MM.1S (cell line): ENCODE measurements around the gene NT5C1A.
A peak's percentile ranks its signal among the peaks of the same experiment; 100 is the strongest.

ENCODE experiments used
- DNase-seq: peaks from one replicate; pipeline ENCODE4 v3.0.0-alpha.2; 2015
- H2AFZ ChIP-seq: fragments of 300-600 bp; sonication (generic); 2 replicates; pipeline ENCODE4 v1.6.0; 2016; ENCODE audit warnings: antibody characterized with exemption, low read length
- H3F3A ChIP-seq: fragments of 300-600 bp; sonication (generic); 2 replicates; pipeline ENCODE4 v1.6.1; 2016; ENCODE audit warnings: mild to moderate bottlenecking, antibody characterized with exemption, low read length, moderate library complexity, mixed read lengths; ENCODE audit not compliant: insufficient read depth
- H3K27ac ChIP-seq: fragments of 300-600 bp; sonication (generic); 2 replicates; pipeline ENCODE4 v1.5.1; 2016; ENCODE audit warnings: mild to moderate bottlenecking, low read length
- H3K27me3 ChIP-seq: fragments of 300-600 bp; sonication (generic); replicated peaks from 2 replicates; pipeline ENCODE4 v1.6.0; 2016; ENCODE audit warnings: low read length; ENCODE audit not compliant: insufficient read depth
- H3K36me3 ChIP-seq: fragments of 300-600 bp; sonication (generic); replicated peaks from 2 replicates; pipeline ENCODE4 v1.6.1; 2016; ENCODE audit warnings: mild to moderate bottlenecking, low read length, mixed read lengths; ENCODE audit not compliant: insufficient read depth
- H3K4me1 ChIP-seq: fragments of 300-600 bp; sonication (generic); 2 replicates; pipeline ENCODE4 v1.6.1; 2016; ENCODE audit warnings: low read length, mixed read lengths
- H3K4me2 ChIP-seq: fragments of 300-600 bp; sonication (generic); 2 replicates; pipeline ENCODE4 v1.6.0; 2016; ENCODE audit warnings: low read depth, low read length
- H3K4me3 ChIP-seq: fragments of 300-600 bp; sonication (generic); 2 replicates; pipeline ENCODE4 v1.5.1; 2016; ENCODE audit warnings: low read length, mixed read lengths
- H3K79me2 ChIP-seq: fragments of 300-600 bp; sonication (generic); 2 replicates; pipeline ENCODE4 v1.6.1; 2016; ENCODE audit warnings: mixed run types, low read length, mixed read lengths
- H3K9ac ChIP-seq: fragments of 300-600 bp; sonication (generic); 2 replicates; pipeline ENCODE4 v1.6.1; 2016; ENCODE audit warnings: low read length, mixed read lengths
- H3K9me2 ChIP-seq: fragments of 300-600 bp; sonication (generic); replicated peaks from 2 replicates; pipeline ENCODE4 v1.6.1; 2016; ENCODE audit warnings: mild to moderate bottlenecking, low read length, mixed read lengths; ENCODE audit not compliant: insufficient read depth
- H3K9me3 ChIP-seq: fragments of 300-600 bp; sonication (generic); replicated peaks from 2 replicates; pipeline ENCODE4 v1.6.1; 2016; ENCODE audit warnings: mild to moderate bottlenecking, low read length, mixed read lengths; ENCODE audit not compliant: insufficient read depth
- H4K20me1 ChIP-seq: fragments of 300-600 bp; sonication (generic); 2 replicates; pipeline ENCODE4 v1.6.1; 2016; ENCODE audit warnings: mild to moderate bottlenecking, low read length, moderate library complexity, mixed read lengths; ENCODE audit not compliant: insufficient read depth
- EZH2 ChIP-seq: fragments of 300-600 bp; sonication (generic); optimal IDR thresholded peaks from 2 replicates; pipeline ENCODE3; 2017; ENCODE audit warnings: low read depth, mild to moderate bottlenecking, antibody characterized with exemption, low read length, mixed read lengths
- EZH2phosphoT487 ChIP-seq: fragments of 300-600 bp; sonication (generic); IDR thresholded peaks from 2 replicates; pipeline ENCODE4 v1.6.1; 2018; ENCODE audit warnings: antibody characterized with exemption, low read length
- TF ChIP-seq, protein P1 (sequence below): fragments of 300-600 bp; sonication (generic); IDR thresholded peaks from 2 replicates; pipeline ENCODE4 v1.5.1; 2016; ENCODE audit warnings: antibody characterized with exemption, low read length, mixed read lengths

Gene NT5C1A

DNA sequence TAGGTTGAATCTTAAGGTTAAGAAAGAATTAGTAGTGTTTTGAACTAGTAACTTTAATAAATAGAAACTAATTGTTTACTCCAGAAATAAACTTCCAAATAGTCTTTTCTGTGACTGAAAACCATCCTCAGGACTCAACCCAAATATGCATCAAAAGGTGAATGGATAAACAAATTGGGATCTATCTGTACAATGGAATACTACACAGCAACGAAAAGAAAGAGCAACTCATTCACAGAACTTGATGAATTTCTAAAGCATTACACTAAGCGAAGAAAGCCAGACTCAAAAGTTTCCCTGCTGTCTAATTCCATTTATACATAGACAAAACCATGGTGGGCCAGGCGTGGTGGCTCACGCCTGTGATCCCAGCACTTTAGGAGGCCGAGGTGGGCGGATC is 57.4 kb downstream of the NT5C1A start:
- no peak overlapping the region for H3K27ac ChIP-seq
- H3K9me3 ChIP-seq, result no peaks in the 10 kb centered on the region
- no peaks in the 10 kb centered on the region for H4K20me1 ChIP-seq
- no peaks in the 10 kb centered on the region for H3K9me2 ChIP-seq
- TF ChIP-seq EZH2 (no peak), EZH2phosphoT487 (no peak)
- TF ChIP-seq, protein P1, sequence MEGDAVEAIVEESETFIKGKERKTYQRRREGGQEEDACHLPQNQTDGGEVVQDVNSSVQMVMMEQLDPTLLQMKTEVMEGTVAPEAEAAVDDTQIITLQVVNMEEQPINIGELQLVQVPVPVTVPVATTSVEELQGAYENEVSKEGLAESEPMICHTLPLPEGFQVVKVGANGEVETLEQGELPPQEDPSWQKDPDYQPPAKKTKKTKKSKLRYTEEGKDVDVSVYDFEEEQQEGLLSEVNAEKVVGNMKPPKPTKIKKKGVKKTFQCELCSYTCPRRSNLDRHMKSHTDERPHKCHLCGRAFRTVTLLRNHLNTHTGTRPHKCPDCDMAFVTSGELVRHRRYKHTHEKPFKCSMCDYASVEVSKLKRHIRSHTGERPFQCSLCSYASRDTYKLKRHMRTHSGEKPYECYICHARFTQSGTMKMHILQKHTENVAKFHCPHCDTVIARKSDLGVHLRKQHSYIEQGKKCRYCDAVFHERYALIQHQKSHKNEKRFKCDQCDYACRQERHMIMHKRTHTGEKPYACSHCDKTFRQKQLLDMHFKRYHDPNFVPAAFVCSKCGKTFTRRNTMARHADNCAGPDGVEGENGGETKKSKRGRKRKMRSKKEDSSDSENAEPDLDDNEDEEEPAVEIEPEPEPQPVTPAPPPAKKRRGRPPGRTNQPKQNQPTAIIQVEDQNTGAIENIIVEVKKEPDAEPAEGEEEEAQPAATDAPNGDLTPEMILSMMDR, result no peak
- DNase-seq, result no peak
- no peaks in the 10 kb centered on the region for H3K79me2 ChIP-seq
- H3K4me1 ChIP-seq, result peaks cover under 1% of the 10 kb centered on the region; the same call in 1 of the 2 replicates
- H3K27me3 ChIP-seq, result no peaks in the 10 kb centered on the region
- no peak overlapping the region for H3K9ac ChIP-seq
- H3F3A ChIP-seq, result no peaks in the 10 kb centered on the region
- H3K36me3 ChIP-seq, result no peaks in the 10 kb centered on the region
- H3K4me3 ChIP-seq, result no peak overlapping the region
- no peak overlapping the region for H2AFZ ChIP-seq
- H3K4me2 ChIP-seq, result no peak overlapping the region

GRCh38 chr1:39613250-39613649 is 58.7 kb downstream of the NT5C1A start:
- Histone ChIP-seq H3K9me2 (no peaks in the 10 kb centered on the region), H3K9me3 (no peaks in the 10 kb centered on the region), H3K9ac (no peak overlapping the region), H3K4me2 (no peak overlapping the region), H3K79me2 (no peaks in the 10 kb centered on the region), H3F3A (no peaks in the 10 kb centered on the region), H3K4me1 (peaks cover 3% of the 10 kb centered on the region; the same call in 1 of the 2 replicates), H2AFZ (no peak overlapping the region), H3K4me3 (no peak overlapping the region), H3K36me3 (no peaks in the 10 kb centered on the region), H4K20me1 (no peaks in the 10 kb centered on the region), H3K27me3 (no peaks in the 10 kb centered on the region), H3K27ac (no peak overlapping the region)
- no peak for DNase-seq
- TF ChIP-seq EZH2 (no peak), EZH2phosphoT487 (no peak)
- TF ChIP-seq, protein P1, result no peak

DNA sequence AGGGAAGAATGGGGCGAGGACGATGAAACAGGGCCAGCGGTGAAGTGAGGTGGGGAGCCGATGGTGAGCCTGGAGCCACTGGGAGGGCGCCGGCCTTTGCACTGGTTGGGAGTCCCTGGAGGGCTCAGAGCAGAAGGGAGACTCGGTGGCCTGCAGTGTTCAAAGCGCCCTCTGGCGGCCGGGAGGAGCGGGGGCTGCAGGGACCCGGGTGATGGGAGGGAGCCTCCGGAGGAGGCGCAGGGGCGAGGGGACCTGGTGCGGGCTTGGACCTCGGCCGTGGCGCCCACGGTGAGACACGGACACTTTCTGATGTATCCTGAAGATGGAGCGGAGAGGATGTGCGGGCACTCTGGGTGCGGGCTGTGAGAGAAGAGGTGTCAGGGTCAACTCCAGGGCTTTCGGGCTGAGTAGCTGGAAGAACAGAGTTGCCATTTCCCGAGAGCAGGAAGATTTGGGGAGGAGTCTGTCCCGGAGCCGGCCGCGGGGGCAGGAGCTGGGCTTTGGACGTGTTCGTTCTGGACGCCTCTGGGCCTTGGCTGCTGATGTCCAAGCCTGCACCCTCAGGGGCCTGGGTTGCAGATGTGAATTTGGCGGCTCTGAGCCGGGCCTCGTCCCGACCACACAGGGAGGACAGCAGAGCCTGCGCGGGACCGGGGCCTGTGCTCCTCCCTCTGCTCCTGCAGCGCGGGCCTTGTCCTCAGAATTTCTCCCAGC is 62.1 kb downstream of the NT5C1A start:
- Histone ChIP-seq H3K4me1 (peaks cover 11% of the 10 kb centered on the region), H3K9ac (no peak overlapping the region), H3K79me2 (peaks cover 7% of the 10 kb centered on the region; the same call in 1 of the 2 replicates), H3K27ac (no peak overlapping the region), H3K36me3 (no peaks in the 10 kb centered on the region), H2AFZ (peak overlapping the region; percentile 63; the same call in 1 of the 2 replicates), H3F3A (peaks cover 8% of the 10 kb centered on the region), H3K27me3 (no peaks in the 10 kb centered on the region), H3K4me3 (no peak overlapping the region), H3K9me3 (no peaks in the 10 kb centered on the region), H3K4me2 (no peak overlapping the region), H4K20me1 (no peaks in the 10 kb centered on the region), H3K9me2 (no peaks in the 10 kb centered on the region)
- peak; percentile 46 for DNase-seq
- no peak for TF ChIP-seq EZH2phosphoT487
- TF ChIP-seq, protein P1, result peak; percentile 87
